ENCODE results near the gene KCNS3. TPM values are rescaled to one million over a fixed set of nuclear protein-coding genes. Genes with fewer than 3 reads are reported as not detected.

The KCNS3 gene
- total RNA-seq, 1 experiment from 2014 or later = 1.7 TPM

DNA sequence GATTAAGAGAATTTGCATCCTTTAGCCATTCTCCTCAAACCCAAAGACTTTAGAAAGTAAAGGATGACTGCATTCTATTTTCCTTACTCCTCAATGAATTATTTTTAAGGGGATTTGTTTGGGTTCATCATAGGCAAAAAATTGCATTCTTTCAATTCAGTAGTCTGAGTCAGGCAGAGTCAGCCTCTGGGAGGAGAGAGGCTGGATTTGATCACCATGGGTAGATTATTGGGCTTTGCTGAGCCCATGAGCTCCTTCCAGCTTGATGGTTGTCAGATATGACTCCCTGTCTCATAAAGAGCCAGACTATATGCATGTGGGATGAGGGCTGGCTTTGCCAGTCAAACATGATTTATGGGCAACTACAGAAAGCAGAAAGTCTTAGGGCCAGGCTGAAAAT is 101.2 kb downstream of the KCNS3 start:
- Histone ChIP-seq H3K27ac (ENCODE audit: low read length) (no peak overlapping the region), H3K9me3 (ENCODE audit: control insufficient read depth, insufficient read depth, low read depth, low read length) (no peaks in the 10 kb centered on the region), H3K27me3 (ENCODE audit: control insufficient read depth, insufficient read depth, low read length) (no peaks in the 10 kb centered on the region), H3K4me1 (ENCODE audit: control insufficient read depth, insufficient read depth, low read length) (no peaks in the 10 kb centered on the region), H3K4me3 (ENCODE audit: low read depth in 2 of 2, low read length in 2 of 2) (no peak overlapping the region), H3K36me3 (ENCODE audit: control insufficient read depth, insufficient read depth, low read length) (no peaks in the 10 kb centered on the region)
- DNase-seq (ENCODE audit: low read depth, low spot score) (no peak), ATAC-seq (no peak)
- in situ Hi-C loops (cut with HindIII; ENCODE audit: low pct_unique_long_range_greater_than_20kb, low sequenced_read_pairs) (no loop called here), intact Hi-C loops (cut with micrococcal nuclease; ENCODE audit: unreplicated experiment) (no loop called here)
- ChIA-PET CTCF (no interaction called here), POLR2A (no interaction called here)
- no TSS peak for BruUV-seq (replicated peaks)
- no peak for TF ChIP-seq CTCF (IDR thresholded peaks at IDR 0.05)
- no peak for TF ChIP-seq POLR2AphosphoS5 (IDR thresholded peaks at IDR 0.05; ENCODE audit: low read depth, low read length)
- TF ChIP-seq, protein P1, sequence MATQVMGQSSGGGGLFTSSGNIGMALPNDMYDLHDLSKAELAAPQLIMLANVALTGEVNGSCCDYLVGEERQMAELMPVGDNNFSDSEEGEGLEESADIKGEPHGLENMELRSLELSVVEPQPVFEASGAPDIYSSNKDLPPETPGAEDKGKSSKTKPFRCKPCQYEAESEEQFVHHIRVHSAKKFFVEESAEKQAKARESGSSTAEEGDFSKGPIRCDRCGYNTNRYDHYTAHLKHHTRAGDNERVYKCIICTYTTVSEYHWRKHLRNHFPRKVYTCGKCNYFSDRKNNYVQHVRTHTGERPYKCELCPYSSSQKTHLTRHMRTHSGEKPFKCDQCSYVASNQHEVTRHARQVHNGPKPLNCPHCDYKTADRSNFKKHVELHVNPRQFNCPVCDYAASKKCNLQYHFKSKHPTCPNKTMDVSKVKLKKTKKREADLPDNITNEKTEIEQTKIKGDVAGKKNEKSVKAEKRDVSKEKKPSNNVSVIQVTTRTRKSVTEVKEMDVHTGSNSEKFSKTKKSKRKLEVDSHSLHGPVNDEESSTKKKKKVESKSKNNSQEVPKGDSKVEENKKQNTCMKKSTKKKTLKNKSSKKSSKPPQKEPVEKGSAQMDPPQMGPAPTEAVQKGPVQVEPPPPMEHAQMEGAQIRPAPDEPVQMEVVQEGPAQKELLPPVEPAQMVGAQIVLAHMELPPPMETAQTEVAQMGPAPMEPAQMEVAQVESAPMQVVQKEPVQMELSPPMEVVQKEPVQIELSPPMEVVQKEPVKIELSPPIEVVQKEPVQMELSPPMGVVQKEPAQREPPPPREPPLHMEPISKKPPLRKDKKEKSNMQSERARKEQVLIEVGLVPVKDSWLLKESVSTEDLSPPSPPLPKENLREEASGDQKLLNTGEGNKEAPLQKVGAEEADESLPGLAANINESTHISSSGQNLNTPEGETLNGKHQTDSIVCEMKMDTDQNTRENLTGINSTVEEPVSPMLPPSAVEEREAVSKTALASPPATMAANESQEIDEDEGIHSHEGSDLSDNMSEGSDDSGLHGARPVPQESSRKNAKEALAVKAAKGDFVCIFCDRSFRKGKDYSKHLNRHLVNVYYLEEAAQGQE (IDR thresholded peaks at IDR 0.05; ENCODE audit: insufficient read depth in 1 of 2, low read depth in 2 of 2, low read length in 1 of 2) = no peak

GRCh38 chr2:17981936-17982335 is 103.5 kb downstream of the KCNS3 start:
- DNase-seq (ENCODE audit: low read depth, low spot score) = no peak
- Histone ChIP-seq H3K4me3 (ENCODE audit: low read depth in 2 of 2, low read length in 2 of 2) (no peak overlapping the region), H3K9me3 (ENCODE audit: control insufficient read depth, insufficient read depth, low read depth, low read length) (no peaks in the 10 kb centered on the region), H3K4me1 (ENCODE audit: control insufficient read depth, insufficient read depth, low read length) (no peaks in the 10 kb centered on the region), H3K36me3 (ENCODE audit: control insufficient read depth, insufficient read depth, low read length) (no peaks in the 10 kb centered on the region), H3K27ac (ENCODE audit: low read length) (no peak overlapping the region), H3K27me3 (ENCODE audit: control insufficient read depth, insufficient read depth, low read length) (no peaks in the 10 kb centered on the region)
- CTCF ChIA-PET = no interaction called here
- in situ Hi-C loops (cut with HindIII; ENCODE audit: low pct_unique_long_range_greater_than_20kb, low sequenced_read_pairs) = no loop called here
- no peak for ATAC-seq
- intact Hi-C loops (cut with micrococcal nuclease; ENCODE audit: unreplicated experiment) = no loop called here
- BruUV-seq (replicated peaks) = no TSS peak
- TF ChIP-seq CTCF (IDR thresholded peaks at IDR 0.05) = no peak
- TF ChIP-seq, protein P1 (IDR thresholded peaks at IDR 0.05; ENCODE audit: insufficient read depth in 1 of 2, low read depth in 2 of 2, low read length in 1 of 2) = no peak
- no peak for TF ChIP-seq SIN3A (IDR thresholded peaks at IDR 0.05; ENCODE audit: borderline replicate concordance, insufficient read depth, low read depth, low read length)
- no peak for TF ChIP-seq POLR2AphosphoS5 (IDR thresholded peaks at IDR 0.05; ENCODE audit: low read depth, low read length)
- TF ChIP-seq TCF7L2 (IDR thresholded peaks at IDR 0.05; ENCODE audit: low read depth, low read length) = no peak
- POLR2A ChIA-PET = no interaction called here

Other genes starting within 250 kb of the KCNS3 start
- 43.8 TPM for gene SMC6, start 124.9 kb upstream of the KCNS3 start, total RNA-seq (2021; ENCODE audit: unreplicated experiment)
- gene GEN1, start 124.5 kb upstream of the KCNS3 start, total RNA-seq (2021; ENCODE audit: unreplicated experiment) = 24.0 TPM
- not detected for gene MSGN1, start 62.2 kb upstream of the KCNS3 start, total RNA-seq (2021; ENCODE audit: unreplicated experiment)

Data from Panc1 (cell line).